Measurements from ENCODE around the gene SPRED2.

Gene SPRED2

GRCh38 chr2:65297544-65297943 lies 134.9 kb downstream of the SPRED2 start:
- Histone ChIP-seq H3K79me2 (ENCODE audit: control insufficient read depth, low read length) (no peaks in the 10 kb centered on the region), H3K27ac (ENCODE audit: low read depth, low read length) (no peak overlapping the region), H3K9me3 (ENCODE audit: control insufficient read depth, insufficient read depth, low read length) (no peaks in the 10 kb centered on the region), H3F3A (ENCODE audit: control insufficient read depth, insufficient read depth) (no peaks in the 10 kb centered on the region), H4K20me1 (ENCODE audit: control insufficient read depth, insufficient read depth, low read depth, low read length) (no peaks in the 10 kb centered on the region), H3K27me3 (ENCODE audit: control insufficient read depth, low read length) (peaks cover 4% of the 10 kb centered on the region), H3K4me1 (ENCODE audit: control insufficient read depth, low read length) (peaks cover 33% of the 10 kb centered on the region), H3K9me2 (replicated peaks; ENCODE audit: control insufficient read depth, low read length) (no peaks in the 10 kb centered on the region), H3K36me3 (ENCODE audit: control insufficient read depth, low read length) (no peaks in the 10 kb centered on the region), H3K4me2 (ENCODE audit: low read length) (no peak overlapping the region), H3K4me3 (ENCODE audit: low read length) (no peak overlapping the region)
- TF ChIP-seq EZH2phosphoT487 (IDR thresholded peaks at IDR 0.05; ENCODE audit: borderline replicate concordance, low read length) (no peak), CTCF (IDR thresholded peaks at IDR 0.05; ENCODE audit: low read depth, low read length, poor library complexity, severe bottlenecking) (no peak)

DNA sequence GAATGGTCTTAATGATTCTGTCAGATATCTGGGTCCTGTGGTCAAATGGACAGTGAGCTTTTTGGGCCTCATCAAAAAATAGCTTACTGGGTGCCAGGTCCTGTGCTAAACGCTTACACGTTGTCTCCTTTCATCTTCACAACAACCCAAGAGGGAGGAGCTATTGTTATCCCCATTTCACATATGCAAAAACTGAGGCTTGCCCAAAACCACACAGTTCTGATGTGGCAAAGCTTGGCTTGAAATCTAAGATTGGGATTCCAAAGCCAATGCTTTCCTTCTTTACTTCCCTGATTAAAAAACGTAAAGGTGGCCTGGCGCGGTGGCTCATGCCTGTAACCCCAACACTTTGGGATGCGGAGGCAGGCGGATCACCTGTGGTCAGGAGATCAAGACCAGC lies 135.4 kb downstream of the SPRED2 start:
- H3K27ac ChIP-seq (ENCODE audit: low read depth, low read length), result no peak overlapping the region
- no peak overlapping the region for H3K4me2 ChIP-seq (ENCODE audit: low read length)
- no peaks in the 10 kb centered on the region for H4K20me1 ChIP-seq (ENCODE audit: control insufficient read depth, insufficient read depth, low read depth, low read length)
- H3K9me3 ChIP-seq (ENCODE audit: control insufficient read depth, insufficient read depth, low read length), result no peaks in the 10 kb centered on the region
- H3K79me2 ChIP-seq (ENCODE audit: control insufficient read depth, low read length), result no peaks in the 10 kb centered on the region
- H3K4me3 ChIP-seq (ENCODE audit: low read length), result no peak overlapping the region
- peaks cover 4% of the 10 kb centered on the region for H3K27me3 ChIP-seq (ENCODE audit: control insufficient read depth, low read length)
- H3K36me3 ChIP-seq (ENCODE audit: control insufficient read depth, low read length), result no peaks in the 10 kb centered on the region
- H3F3A ChIP-seq (ENCODE audit: control insufficient read depth, insufficient read depth), result no peaks in the 10 kb centered on the region
- peaks cover 27% of the 10 kb centered on the region for H3K4me1 ChIP-seq (ENCODE audit: control insufficient read depth, low read length)
- no peaks in the 10 kb centered on the region for H3K9me2 ChIP-seq (replicated peaks; ENCODE audit: control insufficient read depth, low read length)
- TF ChIP-seq EZH2phosphoT487 (IDR thresholded peaks at IDR 0.05; ENCODE audit: borderline replicate concordance, low read length), result no peak

DNA sequence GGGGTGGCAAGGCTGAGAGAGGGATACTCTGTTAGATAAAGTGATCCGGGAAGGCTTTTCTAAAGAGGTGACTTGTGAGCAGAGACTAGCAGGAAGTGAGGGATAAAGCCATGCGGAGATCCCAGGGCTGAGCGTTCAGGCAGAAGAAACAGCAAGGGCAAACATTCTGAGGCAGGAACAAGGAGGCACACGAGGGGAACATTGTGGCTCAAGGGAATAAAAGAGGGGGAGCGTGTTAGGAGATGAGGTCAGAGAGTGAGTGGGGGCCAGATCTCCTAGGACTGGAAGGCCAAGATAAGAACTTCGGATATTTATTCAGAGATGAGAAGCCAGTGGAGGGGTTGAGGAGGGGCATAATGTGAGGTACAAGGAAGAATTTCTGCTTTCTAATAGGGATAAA lies 137.7 kb downstream of the SPRED2 start:
- TF ChIP-seq CTCF (IDR thresholded peaks at IDR 0.05; ENCODE audit: low read depth, low read length, poor library complexity, severe bottlenecking), result no peak
- no peak for TF ChIP-seq EZH2phosphoT487 (IDR thresholded peaks at IDR 0.05; ENCODE audit: borderline replicate concordance, low read length)
- Histone ChIP-seq H3K27me3 (ENCODE audit: control insufficient read depth, low read length) (peaks cover 4% of the 10 kb centered on the region), H3K4me3 (ENCODE audit: low read length) (no peak overlapping the region), H4K20me1 (ENCODE audit: control insufficient read depth, insufficient read depth, low read depth, low read length) (no peaks in the 10 kb centered on the region), H3K9me3 (ENCODE audit: control insufficient read depth, insufficient read depth, low read length) (no peaks in the 10 kb centered on the region), H3K27ac (ENCODE audit: low read depth, low read length) (no peak overlapping the region), H3K9me2 (replicated peaks; ENCODE audit: control insufficient read depth, low read length) (no peaks in the 10 kb centered on the region), H3K79me2 (ENCODE audit: control insufficient read depth, low read length) (no peaks in the 10 kb centered on the region), H3K4me2 (ENCODE audit: low read length) (no peak overlapping the region), H3K4me1 (ENCODE audit: control insufficient read depth, low read length) (peaks cover 6% of the 10 kb centered on the region), H3K36me3 (ENCODE audit: control insufficient read depth, low read length) (no peaks in the 10 kb centered on the region), H3F3A (ENCODE audit: control insufficient read depth, insufficient read depth) (no peaks in the 10 kb centered on the region)

GRCh38 chr2:65294136-65294535 lies 138.3 kb downstream of the SPRED2 start:
- Histone ChIP-seq H3K79me2 (ENCODE audit: control insufficient read depth, low read length) (no peaks in the 10 kb centered on the region), H3K27me3 (ENCODE audit: control insufficient read depth, low read length) (peaks cover 4% of the 10 kb centered on the region), H3K36me3 (ENCODE audit: control insufficient read depth, low read length) (no peaks in the 10 kb centered on the region), H3K27ac (ENCODE audit: low read depth, low read length) (no peak overlapping the region), H3K4me2 (ENCODE audit: low read length) (no peak overlapping the region), H3K4me3 (ENCODE audit: low read length) (no peak overlapping the region), H4K20me1 (ENCODE audit: control insufficient read depth, insufficient read depth, low read depth, low read length) (no peaks in the 10 kb centered on the region), H3F3A (ENCODE audit: control insufficient read depth, insufficient read depth) (no peaks in the 10 kb centered on the region), H3K9me3 (ENCODE audit: control insufficient read depth, insufficient read depth, low read length) (no peaks in the 10 kb centered on the region), H3K4me1 (ENCODE audit: control insufficient read depth, low read length) (peaks cover 6% of the 10 kb centered on the region), H3K9me2 (replicated peaks; ENCODE audit: control insufficient read depth, low read length) (no peaks in the 10 kb centered on the region)
- TF ChIP-seq CTCF (IDR thresholded peaks at IDR 0.05; ENCODE audit: low read depth, low read length, poor library complexity, severe bottlenecking), result no peak
- no peak for TF ChIP-seq EZH2phosphoT487 (IDR thresholded peaks at IDR 0.05; ENCODE audit: borderline replicate concordance, low read length)
